Loucy (cell line): ENCODE results near the gene ZDHHC11.
"Not testable (repeated sequence)": the region's sequence is repeated elsewhere in the genome, so short reads cannot be mapped to it uniquely, and the experiment has no call there.

Experiments
- H2AFZ ChIP-seq: fragments of 200-600 bp; sonication (generic); 2 replicates; pipeline ENCODE4 v1.6.0; 2016; ENCODE audit warnings: antibody characterized with exemption, mild to moderate bottlenecking, low read length, moderate library complexity
- H3F3A ChIP-seq: fragments of 200-600 bp; 2 replicates; pipeline ENCODE4 v1.6.0; 2016; ENCODE audit warnings: antibody characterized with exemption, low read depth, mild to moderate bottlenecking
- H3K27me3 ChIP-seq: fragments of 200-600 bp; sonication (generic); 2 replicates; pipeline ENCODE4 v1.6.1; 2014; ENCODE audit warnings: low read length, mild to moderate bottlenecking; ENCODE audit not compliant: insufficient read depth, poor library complexity, severe bottlenecking
- H3K36me3 ChIP-seq: fragments of 200-600 bp; sonication (generic); 2 replicates; pipeline ENCODE4 v1.6.1; 2016; ENCODE audit warnings: low read length; ENCODE audit not compliant: insufficient read depth
- H3K4me1 ChIP-seq: fragments of 200-600 bp; sonication (generic); 2 replicates; pipeline ENCODE4 v1.5.1; 2014; ENCODE audit warnings: low read length, mild to moderate bottlenecking; ENCODE audit not compliant: insufficient read depth, poor library complexity, severe bottlenecking
- H3K4me2 ChIP-seq: fragments of 200-600 bp; sonication (generic); 2 replicates; pipeline ENCODE4 v1.6.0; 2014; ENCODE audit warnings: antibody characterized with exemption, low read length, low read depth, mild to moderate bottlenecking; ENCODE audit not compliant: poor library complexity, severe bottlenecking
- H3K4me3 ChIP-seq: fragments of 200-600 bp; sonication (generic); 2 replicates; pipeline ENCODE4 v1.5.1; 2014; ENCODE audit warnings: low read length, mild to moderate bottlenecking, mixed read lengths; ENCODE audit not compliant: poor library complexity, severe bottlenecking
- H3K79me2 ChIP-seq: fragments of 200-600 bp; sonication (generic); 2 replicates; pipeline ENCODE4 v1.6.1; 2014; ENCODE audit warnings: low read length; ENCODE audit not compliant: insufficient read depth
- H3K9ac ChIP-seq: fragments of 200-600 bp; sonication (generic); 2 replicates; pipeline ENCODE4 v1.6.0; 2014; ENCODE audit warnings: mild to moderate bottlenecking, low read depth, low read length, moderate library complexity; ENCODE audit not compliant: poor library complexity, severe bottlenecking
- H3K9me2 ChIP-seq: fragments of 200-600 bp; sonication (generic); replicated peaks from 2 replicates; pipeline ENCODE4 v1.6.1; 2016; ENCODE audit warnings: low read depth, low read length, mixed read lengths
- H3K9me3 ChIP-seq: fragments of 200-600 bp; sonication (generic); 2 replicates; pipeline ENCODE4 v1.6.1; 2014; ENCODE audit warnings: mild to moderate bottlenecking, antibody characterized with exemption, low read length, low read depth; ENCODE audit not compliant: insufficient read depth
- H4K20me1 ChIP-seq: fragments of 200-600 bp; sonication (generic); 2 replicates; pipeline ENCODE4 v1.6.0; 2014; ENCODE audit warnings: antibody characterized with exemption, low read length, mild to moderate bottlenecking; ENCODE audit not compliant: insufficient read depth, poor library complexity, severe bottlenecking
- CTCF ChIP-seq: fragments of 200-600 bp; sonication (generic); conservative IDR thresholded peaks from 2 replicates; pipeline ENCODE4 v1.5.1; 2014; ENCODE audit warnings: mild to moderate bottlenecking, antibody characterized with exemption, low read length
- EZH2phosphoT487 ChIP-seq: fragments of 200-600 bp; IDR thresholded peaks from 2 replicates; pipeline ENCODE4 v1.6.1; 2018; ENCODE audit warnings: antibody characterized with exemption, mild to moderate bottlenecking, moderate library complexity, borderline replicate concordance

ZDHHC11 gene

GRCh38 chr5:773517-774264 lies 77.1 kb downstream of the ZDHHC11 start:
- no peak overlapping the region for H3K9ac ChIP-seq
- no peak overlapping the region for H3K4me2 ChIP-seq
- no peaks in the 10 kb centered on the region for H3K9me3 ChIP-seq
- no peaks in the 10 kb centered on the region for H3K27me3 ChIP-seq
- no peaks in the 10 kb centered on the region for H3K4me1 ChIP-seq
- no peaks in the 10 kb centered on the region for H4K20me1 ChIP-seq
- TF ChIP-seq EZH2phosphoT487 (no peak), CTCF (no peak)
- H3K36me3 ChIP-seq = no peaks in the 10 kb centered on the region
- H3K4me3 ChIP-seq = no peak overlapping the region
- no peak overlapping the region for H2AFZ ChIP-seq
- no peaks in the 10 kb centered on the region for H3K9me2 ChIP-seq
- H3K79me2 ChIP-seq = no peaks in the 10 kb centered on the region
- H3F3A ChIP-seq = no peaks in the 10 kb centered on the region

- not testable (repeated sequence) for H3K79me2 ChIP-seq, H3K4me2 ChIP-seq, H2AFZ ChIP-seq, H3K9ac ChIP-seq, H3K9me2 ChIP-seq, H3K4me1 ChIP-seq, H4K20me1 ChIP-seq, H3K4me3 ChIP-seq, H3K36me3 ChIP-seq, H3F3A ChIP-seq, H3K27me3 ChIP-seq, H3K9me3 ChIP-seq
Observed at GRCh38 chr5:772931-773330, 77.9 kb downstream of the ZDHHC11 start.

DNA sequence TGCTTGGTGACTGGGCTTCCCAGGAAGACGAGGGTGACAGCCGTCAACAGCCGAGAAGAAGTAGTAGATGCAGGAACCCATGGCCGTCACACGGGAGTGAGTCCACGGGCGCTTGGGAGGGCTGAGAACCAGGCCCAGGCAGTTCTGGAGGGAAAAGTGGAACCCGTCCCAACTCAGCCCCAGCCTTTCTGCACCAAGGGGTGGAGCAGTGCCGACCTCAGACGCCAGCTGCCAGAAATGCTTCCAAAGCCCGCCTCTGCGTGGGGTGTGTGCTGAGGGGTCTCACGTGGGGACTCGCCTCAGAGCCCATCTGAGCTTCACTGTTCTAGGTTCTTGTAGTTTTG lies 78.3 kb downstream of the ZDHHC11 start:
- not testable (repeated sequence) for H3K4me3 ChIP-seq, H3F3A ChIP-seq, H3K79me2 ChIP-seq, H3K4me1 ChIP-seq, H3K36me3 ChIP-seq, H3K9ac ChIP-seq, H3K9me3 ChIP-seq, H2AFZ ChIP-seq, H3K9me2 ChIP-seq, H3K27me3 ChIP-seq, H4K20me1 ChIP-seq, H3K4me2 ChIP-seq

DNA sequence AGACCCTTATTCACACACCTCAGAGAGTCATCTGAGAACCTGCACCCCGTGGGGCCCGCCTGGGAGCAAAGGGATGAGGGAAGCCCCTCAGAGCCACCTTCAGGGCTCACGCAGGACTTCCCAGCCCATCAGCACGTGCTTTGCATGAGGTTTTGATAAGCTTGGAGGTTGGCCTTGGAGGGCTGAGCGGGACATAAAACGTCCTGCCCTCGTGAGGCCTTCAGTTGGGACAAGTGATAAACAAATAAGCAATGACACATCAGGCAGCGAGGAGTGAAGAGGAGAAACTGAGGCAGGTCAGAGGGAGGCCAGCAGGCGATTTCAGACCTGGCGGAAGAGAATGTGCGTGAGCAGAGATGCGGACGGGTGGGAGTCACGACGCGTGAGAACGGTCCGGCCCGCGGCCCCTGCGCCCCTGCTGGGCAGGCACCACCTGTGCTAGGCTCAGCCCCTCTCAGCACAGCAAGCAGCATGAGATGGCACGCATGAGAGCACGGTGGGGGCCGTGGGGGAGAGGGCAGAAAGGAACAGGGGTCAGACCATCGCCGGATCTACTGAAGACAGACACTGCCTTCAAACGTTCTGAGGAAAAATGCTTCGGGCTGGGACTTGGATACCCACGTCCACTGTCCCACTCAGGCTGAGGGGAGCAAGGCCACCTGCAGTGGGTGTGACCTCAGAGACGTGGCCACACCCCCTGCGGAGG lies 78.8 kb downstream of the ZDHHC11 start:
- H3K79me2 ChIP-seq, H3K27me3 ChIP-seq, H3K4me3 ChIP-seq, H3K9me3 ChIP-seq, H3F3A ChIP-seq, H3K9me2 ChIP-seq, H3K9ac ChIP-seq, H2AFZ ChIP-seq, H3K4me2 ChIP-seq, H3K4me1 ChIP-seq, H3K36me3 ChIP-seq, H4K20me1 ChIP-seq: not testable (repeated sequence)

DNA sequence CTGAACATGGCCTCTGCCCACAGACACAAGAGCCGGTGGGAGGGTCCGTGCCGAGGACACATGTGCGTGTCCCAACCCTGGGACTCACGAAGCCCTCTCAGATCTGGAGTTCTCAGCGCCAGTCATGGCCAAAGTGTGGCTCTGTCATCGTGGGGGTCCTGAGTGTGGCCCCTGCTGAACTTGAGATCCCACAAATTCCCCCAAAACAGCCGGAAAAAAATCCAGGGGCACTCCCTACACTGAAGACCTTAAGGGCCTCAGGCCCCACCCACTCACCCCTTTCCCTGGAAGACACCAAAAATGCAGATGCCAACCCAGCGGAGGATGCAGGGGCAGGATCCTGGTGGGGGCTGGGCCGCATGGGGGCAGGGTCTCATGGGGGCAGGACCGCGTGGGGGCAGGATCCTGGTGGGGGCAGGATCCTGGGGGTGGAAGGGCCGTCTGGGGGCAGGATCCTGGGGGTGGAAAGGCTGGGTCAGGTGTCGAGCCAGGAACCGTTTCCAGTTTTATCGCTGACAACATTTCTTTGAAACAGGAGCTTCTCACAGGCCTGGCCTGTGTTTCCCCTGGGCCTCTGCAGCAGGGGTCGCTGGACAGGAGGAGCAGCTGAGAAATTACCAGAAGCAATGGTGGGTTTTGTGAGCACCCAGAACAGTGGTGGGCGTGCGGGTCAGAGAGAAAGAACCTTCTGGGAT lies 79.6 kb downstream of the ZDHHC11 start:
- not testable (repeated sequence) for H3K9me3 ChIP-seq, H2AFZ ChIP-seq, H4K20me1 ChIP-seq, H3K4me2 ChIP-seq, H3K4me3 ChIP-seq, H3K36me3 ChIP-seq, H3K9me2 ChIP-seq, H3K9ac ChIP-seq, H3K4me1 ChIP-seq, H3F3A ChIP-seq, H3K79me2 ChIP-seq, H3K27me3 ChIP-seq

- H4K20me1 ChIP-seq, H3K4me1 ChIP-seq, H3K9me2 ChIP-seq, H3K4me3 ChIP-seq, H3K36me3 ChIP-seq, H3K4me2 ChIP-seq, H2AFZ ChIP-seq, H3K27me3 ChIP-seq, H3F3A ChIP-seq, H3K9me3 ChIP-seq, H3K79me2 ChIP-seq, H3K9ac ChIP-seq: not testable (repeated sequence)
Observed at GRCh38 chr5:770585-770984, 80.2 kb downstream of the ZDHHC11 start.
